Caco-2 (cell line): Measurements from ENCODE around the gene TEF. TPM values are rescaled to one million over a fixed set of nuclear protein-coding genes. Genes with fewer than 3 reads are reported as not detected.

Experiments used
- BruUV-seq: library from RNA; stranded (reverse); fragments of 400-500 nt; replicated peaks from 2 replicates; lab custom pipeline; 2021; lab: Mats Ljungman, UMichigan
- CTCF ChIA-PET: fragments of 300-600 bp; sonication (Branson Sonifier 250); formaldehyde crosslinking; loops from one replicate; lab custom pipeline; 2022; ENCODE audit warnings: antibody characterized with exemption; lab: Charles Lee
- POLR2A ChIA-PET: fragments of 300-600 bp; sonication (Branson Sonifier 250); formaldehyde crosslinking; loops from one replicate; lab custom pipeline; 2022; ENCODE audit warnings: antibody characterized with exemption; lab: Charles Lee
- DNase-seq, 2 experiments: peaks; one replicate each; pipeline versions ENCODE4 v3.0.0 to v3.0.0-alpha.2; 2020 to 2022
- H3K27me3 ChIP-seq: replicated peaks from 2 replicates; pipeline ENCODE4 v1.6.0; 2011; ENCODE audit warnings: low read length; ENCODE audit not compliant: control insufficient read depth, insufficient read depth
- H3K36me3 ChIP-seq: 2 replicates; pipeline ENCODE4 v1.5.1; 2011; ENCODE audit warnings: low read length; ENCODE audit not compliant: control insufficient read depth, insufficient read depth
- H3K4me1 ChIP-seq: fragments of 250-450 bp; sonication (Bioruptor Pico); 2 replicates; pipeline ENCODE4 v1.5.1; 2020; ENCODE audit warnings: mild to moderate bottlenecking
- H3K4me3 ChIP-seq: 2 replicates; pipeline ENCODE4 v1.5.1; 2011; ENCODE audit warnings: low read depth, mild to moderate bottlenecking, control low read depth, low read length
- H3K9me3 ChIP-seq: fragments of 250-450 bp; sonication (Bioruptor Pico); 2 replicates; pipeline ENCODE4 v1.5.1; 2020; ENCODE audit warnings: mild to moderate bottlenecking, moderate library complexity
- H3K27ac Mint-ChIP-seq: one replicate; pipeline ENCODE4 v1.8.0; 2022; ENCODE audit warnings: mixed read lengths; ENCODE audit not compliant: unreplicated experiment
- H3K27me3 Mint-ChIP-seq: one replicate; pipeline ENCODE4 v1.8.0; 2022; ENCODE audit warnings: mixed read lengths; ENCODE audit not compliant: insufficient read depth, unreplicated experiment
- H3K36me3 Mint-ChIP-seq: one replicate; pipeline ENCODE4 v1.8.0; 2022; ENCODE audit warnings: mild to moderate bottlenecking, mixed read lengths; ENCODE audit not compliant: insufficient read depth, unreplicated experiment
- H3K4me1 Mint-ChIP-seq: one replicate; pipeline ENCODE4 v1.8.0; 2022; ENCODE audit warnings: low read depth, mixed read lengths; ENCODE audit not compliant: unreplicated experiment
- H3K4me3 Mint-ChIP-seq: one replicate; pipeline ENCODE4 v1.8.0; 2022; ENCODE audit warnings: mild to moderate bottlenecking, moderate library complexity, mixed read lengths; ENCODE audit not compliant: unreplicated experiment
- H3K9me3 Mint-ChIP-seq: one replicate; pipeline ENCODE4 v1.8.0; 2022; ENCODE audit warnings: mixed read lengths; ENCODE audit not compliant: unreplicated experiment
- intact Hi-C: fragments of 100-400 bp; cut with micrococcal nuclease; formaldehyde crosslinking; loops from one replicate; pipeline ENCODE4 v1.10.0; 2022; ENCODE audit not compliant: unreplicated experiment
- total RNA-seq: library from RNA; stranded (reverse); gene quantifications from 2 replicates; pipeline ENCODE4 v1.2.3, GENCODE V29; 2022
- TF ChIP-seq, protein P1 (sequence below), 2 experiments: fragments of 200-600 bp in 1 of 2; IDR thresholded peaks; 1 replicate in 1 of 2; 2 replicates in 1 of 2; pipeline versions ENCODE4 v1.5.1 to v1.8.0; 2011 to 2022; ENCODE audit warnings: antibody characterized with exemption in 1 of 2, control low read depth in 1 of 2, inconsistent platforms in 1 of 2, low read depth in 1 of 2, low read length in 1 of 2, mild to moderate bottlenecking in 1 of 2, moderate library complexity in 1 of 2; ENCODE audit not compliant: insufficient read depth in 1 of 2, severe bottlenecking in 1 of 2, unreplicated experiment in 1 of 2

Gene TEF
- total RNA-seq, 1 experiment from 2014 or later = 13.8 TPM

DNA sequence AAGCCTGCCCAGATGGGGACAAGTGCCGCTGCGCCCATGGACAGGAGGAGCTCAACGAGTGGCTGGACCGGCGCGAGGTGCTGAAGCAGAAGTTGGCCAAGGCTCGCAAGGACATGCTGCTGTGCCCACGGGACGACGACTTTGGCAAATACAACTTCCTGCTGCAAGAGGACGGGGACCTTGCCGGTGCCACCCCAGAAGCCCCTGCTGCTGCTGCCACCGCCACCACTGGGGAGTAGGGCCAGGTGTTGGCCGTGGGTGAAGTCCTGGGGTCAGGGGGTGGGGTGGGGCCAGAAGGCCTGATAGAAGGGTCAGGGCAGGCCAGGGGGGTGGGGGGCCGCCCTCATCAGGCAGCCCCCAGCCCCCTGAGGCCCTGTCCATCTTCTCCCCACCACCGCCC is 24.6 kb upstream of the TEF start:
- H3K27me3 ChIP-seq = no peaks in the 10 kb centered on the region
- no peak overlapping the region for H3K4me3 ChIP-seq
- POLR2A ChIA-PET = no interaction called here
- Mint-ChIP-seq H3K4me3 (no peak overlapping the region), H3K36me3 (peaks cover 60% of the 10 kb centered on the region), H3K9me3 (no peaks in the 10 kb centered on the region), H3K27ac (peak overlapping the region; percentile 48), H3K4me1 (peaks cover 18% of the 10 kb centered on the region), H3K27me3 (no peaks in the 10 kb centered on the region)
- intact Hi-C loops = no loop called here
- TF ChIP-seq, protein P1, sequence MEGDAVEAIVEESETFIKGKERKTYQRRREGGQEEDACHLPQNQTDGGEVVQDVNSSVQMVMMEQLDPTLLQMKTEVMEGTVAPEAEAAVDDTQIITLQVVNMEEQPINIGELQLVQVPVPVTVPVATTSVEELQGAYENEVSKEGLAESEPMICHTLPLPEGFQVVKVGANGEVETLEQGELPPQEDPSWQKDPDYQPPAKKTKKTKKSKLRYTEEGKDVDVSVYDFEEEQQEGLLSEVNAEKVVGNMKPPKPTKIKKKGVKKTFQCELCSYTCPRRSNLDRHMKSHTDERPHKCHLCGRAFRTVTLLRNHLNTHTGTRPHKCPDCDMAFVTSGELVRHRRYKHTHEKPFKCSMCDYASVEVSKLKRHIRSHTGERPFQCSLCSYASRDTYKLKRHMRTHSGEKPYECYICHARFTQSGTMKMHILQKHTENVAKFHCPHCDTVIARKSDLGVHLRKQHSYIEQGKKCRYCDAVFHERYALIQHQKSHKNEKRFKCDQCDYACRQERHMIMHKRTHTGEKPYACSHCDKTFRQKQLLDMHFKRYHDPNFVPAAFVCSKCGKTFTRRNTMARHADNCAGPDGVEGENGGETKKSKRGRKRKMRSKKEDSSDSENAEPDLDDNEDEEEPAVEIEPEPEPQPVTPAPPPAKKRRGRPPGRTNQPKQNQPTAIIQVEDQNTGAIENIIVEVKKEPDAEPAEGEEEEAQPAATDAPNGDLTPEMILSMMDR (IDR thresholded peaks at IDR 0.05; ENCODE audit: insufficient read depth in 1 of 2, low read depth in 1 of 2, low read length in 1 of 2, severe bottlenecking in 1 of 2, unreplicated experiment in 1 of 2) = no peak
- DNase-seq = no peak
- H3K4me1 ChIP-seq = peaks cover 36% of the 10 kb centered on the region
- peaks cover 3% of the 10 kb centered on the region for H3K36me3 ChIP-seq
- CTCF ChIA-PET = no interaction called here
- no peaks in the 10 kb centered on the region for H3K9me3 ChIP-seq
- no TSS peak for BruUV-seq

DNA sequence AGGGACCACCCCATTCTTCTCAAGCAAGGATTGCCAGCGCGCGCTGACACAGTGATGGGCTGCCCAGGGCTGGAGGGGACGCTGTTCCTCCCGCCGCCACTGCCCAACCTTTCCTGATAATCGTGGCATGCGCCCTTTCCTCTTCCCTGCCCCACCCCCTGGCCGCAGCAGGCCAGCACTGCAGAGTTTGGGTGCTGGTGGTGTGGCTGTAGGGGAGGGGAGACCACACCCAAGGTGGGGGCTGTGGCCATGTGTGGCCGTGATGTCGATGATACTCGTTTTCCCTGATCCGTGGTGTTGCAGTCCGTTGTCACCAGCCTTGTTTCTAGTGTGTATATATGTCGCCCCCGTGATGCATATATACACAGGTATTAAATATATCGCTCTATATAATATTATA is 22.8 kb upstream of the TEF start:
- H3K4me1 ChIP-seq = peaks cover 42% of the 10 kb centered on the region
- H3K27me3 ChIP-seq = no peaks in the 10 kb centered on the region
- ChIA-PET POLR2A (no interaction called here), CTCF (no interaction called here)
- H3K4me1 Mint-ChIP-seq = peaks cover 23% of the 10 kb centered on the region
- BruUV-seq = no TSS peak
- no peaks in the 10 kb centered on the region for H3K9me3 ChIP-seq
- intact Hi-C loops = no loop called here
- peak overlapping the region; percentile 97 for H3K27ac Mint-ChIP-seq
- H3K4me3 Mint-ChIP-seq = peak overlapping the region; percentile 39
- DNase-seq = no peak
- H3K4me3 ChIP-seq = no peak overlapping the region
- TF ChIP-seq, protein P1 (IDR thresholded peaks at IDR 0.05; ENCODE audit: insufficient read depth in 1 of 2, low read depth in 1 of 2, low read length in 1 of 2, severe bottlenecking in 1 of 2, unreplicated experiment in 1 of 2) = no peak
- peaks cover 51% of the 10 kb centered on the region for H3K36me3 Mint-ChIP-seq
- no peaks in the 10 kb centered on the region for H3K27me3 Mint-ChIP-seq
- H3K9me3 Mint-ChIP-seq = no peaks in the 10 kb centered on the region
- peaks cover 2% of the 10 kb centered on the region; the same call in 1 of the 2 replicates for H3K36me3 ChIP-seq

DNA sequence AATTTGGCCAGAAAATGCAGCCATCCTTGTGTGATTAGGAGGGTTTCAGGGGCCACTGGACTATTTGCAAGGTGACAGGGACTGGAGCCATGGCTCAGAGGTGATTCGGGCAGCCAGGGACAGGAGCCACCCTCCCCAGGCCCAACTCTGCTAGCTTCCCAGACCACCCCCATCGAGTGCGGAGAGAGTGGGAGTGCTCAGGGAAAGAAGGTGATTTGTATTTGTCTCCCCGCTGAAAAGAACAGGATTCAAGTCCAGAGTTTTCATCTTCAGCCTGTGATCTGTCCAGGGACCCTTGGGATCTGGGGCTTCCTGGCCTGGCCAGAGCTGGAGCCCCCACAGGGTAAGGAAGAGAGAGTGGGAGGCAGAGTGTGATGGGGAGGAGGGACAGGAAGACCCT is 22.4 kb upstream of the TEF start:
- ChIA-PET POLR2A (interaction anchor here (1.3 to 2.0 kb wide), 2 partner anchors 22 to 109 kb away, joined by 6 to 32 read pairs; partner anchors contain the start of genes ACO2, PHF5A and TEF), CTCF (interaction anchor here (1.0 to 1.6 kb wide), 2 partner anchors 22 to 44 kb away, joined by 3 to 14 read pairs; partner anchors contain the start of gene TEF)
- intact Hi-C loops = no loop called here
- Histone ChIP-seq H3K4me3 (no peak overlapping the region), H3K36me3 (peaks cover 2% of the 10 kb centered on the region; the same call in 1 of the 2 replicates), H3K4me1 (peaks cover 47% of the 10 kb centered on the region), H3K27me3 (no peaks in the 10 kb centered on the region), H3K9me3 (no peaks in the 10 kb centered on the region)
- TF ChIP-seq, protein P1 (IDR thresholded peaks at IDR 0.05; ENCODE audit: insufficient read depth in 1 of 2, low read depth in 1 of 2, low read length in 1 of 2, severe bottlenecking in 1 of 2, unreplicated experiment in 1 of 2) = no peak
- TSS peak; percentile 51 for BruUV-seq
- peak overlapping the region; percentile 39 for H3K4me3 Mint-ChIP-seq
- H3K9me3 Mint-ChIP-seq = no peaks in the 10 kb centered on the region
- no peaks in the 10 kb centered on the region for H3K27me3 Mint-ChIP-seq
- H3K36me3 Mint-ChIP-seq = peaks cover 50% of the 10 kb centered on the region
- no peak for DNase-seq
- peaks cover 23% of the 10 kb centered on the region for H3K4me1 Mint-ChIP-seq
- H3K27ac Mint-ChIP-seq = peak overlapping the region; percentile 97
